NCI-H82 treated with DMSO at 0.1 percent for 48 hours (cell line): ENCODE results near the gene DUT.
A peak's percentile ranks its signal among the peaks of the same experiment; 100 is the strongest.
"Not testable (repeated sequence)": the region's sequence is repeated elsewhere in the genome, so short reads cannot be mapped to it uniquely, and the experiment has no call there.

Experiments
- DNase-seq: peaks from one replicate; lab custom pipeline; 2025; ENCODE audit not compliant: unreplicated experiment; lab: John Stamatoyannopoulos, UW

Gene DUT

DNA sequence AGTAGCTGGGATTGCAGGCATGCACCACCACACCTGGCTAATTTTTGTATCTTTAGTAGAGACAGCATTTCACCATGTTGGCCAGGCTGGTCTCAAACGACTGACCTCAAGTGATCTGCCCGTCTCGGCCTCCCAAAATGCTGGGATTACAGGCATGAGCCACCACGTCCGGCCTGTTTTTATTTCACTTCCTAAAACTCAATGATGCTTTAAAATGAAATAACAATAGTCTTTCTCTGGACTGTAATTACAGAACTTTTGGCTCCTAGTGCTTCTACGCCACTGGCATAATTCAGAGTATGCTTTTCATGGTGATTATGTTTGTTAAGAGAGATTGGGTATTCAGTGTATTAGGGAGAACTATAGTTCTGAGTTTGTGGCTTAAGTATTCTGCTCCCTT lies 5.0 kb upstream of the DUT start:
- not testable (repeated sequence) for DNase-seq

DNA sequence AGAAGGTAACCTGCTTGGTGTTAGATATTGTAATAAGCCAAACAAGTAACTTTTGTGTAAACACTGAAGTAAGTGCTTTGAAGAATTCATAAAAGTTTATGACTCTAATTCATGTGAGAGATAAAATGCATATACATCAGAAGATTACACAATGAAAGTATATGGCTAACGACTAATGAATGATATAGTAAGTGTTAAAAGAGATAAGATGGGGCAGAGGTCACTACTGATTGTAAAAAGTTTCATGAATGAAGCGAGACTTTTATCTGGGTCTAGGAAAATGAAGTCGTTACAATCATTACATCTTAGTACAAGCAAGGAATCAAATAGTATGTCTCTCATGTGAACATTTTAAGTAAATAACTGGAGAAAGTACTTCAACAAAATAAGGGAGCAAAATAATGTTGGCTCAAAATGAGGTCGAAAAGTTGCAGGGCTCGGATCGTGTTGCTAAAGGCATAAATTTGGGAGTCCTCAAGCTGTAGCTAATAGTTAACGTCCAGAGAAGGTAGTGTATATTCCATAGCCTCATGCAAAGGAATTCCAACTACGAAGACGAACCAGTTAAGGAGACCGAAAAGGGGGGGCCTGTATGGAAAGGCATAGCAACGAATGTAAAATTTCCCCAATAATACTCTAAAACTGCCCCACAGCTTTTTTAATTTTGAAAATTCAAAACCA lies 984 bp upstream of the DUT start:
- no peak for DNase-seq

DNA sequence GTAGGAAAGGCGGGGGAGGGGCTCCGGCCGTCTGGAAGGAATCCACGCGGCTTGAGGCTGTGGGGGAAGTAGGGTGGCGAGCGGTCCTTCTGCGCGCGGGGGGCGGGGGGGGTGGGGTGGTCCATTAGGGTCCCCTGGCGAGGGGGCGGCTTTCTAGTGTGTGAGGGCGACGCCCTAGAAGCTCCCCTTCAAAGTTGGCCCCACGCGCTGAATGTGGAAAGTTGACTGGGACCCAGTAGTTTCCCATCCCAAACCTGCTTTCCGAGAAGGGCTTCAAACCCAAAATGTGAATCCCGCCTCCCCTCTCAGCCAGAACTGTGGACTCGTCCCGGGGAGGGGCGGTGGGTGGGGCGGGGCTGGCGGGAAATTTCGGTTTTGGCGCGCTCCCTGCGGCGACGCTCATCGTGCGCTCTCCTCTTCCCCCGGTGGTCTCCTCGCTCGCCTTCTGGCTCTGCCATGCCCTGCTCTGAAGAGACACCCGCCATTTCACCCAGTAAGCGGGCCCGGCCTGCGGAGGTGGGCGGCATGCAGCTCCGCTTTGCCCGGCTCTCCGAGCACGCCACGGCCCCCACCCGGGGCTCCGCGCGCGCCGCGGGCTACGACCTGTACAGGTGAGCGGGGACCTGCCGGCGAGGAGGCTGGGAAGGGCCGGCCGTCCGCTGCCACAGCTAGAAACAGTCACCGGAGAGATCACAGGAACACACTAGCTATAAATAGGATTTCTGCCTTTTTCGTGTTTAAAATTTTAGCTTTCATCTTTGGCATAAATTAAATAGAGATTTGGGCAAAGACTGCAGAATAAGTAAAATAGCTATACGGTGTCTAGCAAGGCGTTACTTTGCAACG lies 790 bp downstream of the DUT start:
- DNase-seq = peak; percentile 58

DNA sequence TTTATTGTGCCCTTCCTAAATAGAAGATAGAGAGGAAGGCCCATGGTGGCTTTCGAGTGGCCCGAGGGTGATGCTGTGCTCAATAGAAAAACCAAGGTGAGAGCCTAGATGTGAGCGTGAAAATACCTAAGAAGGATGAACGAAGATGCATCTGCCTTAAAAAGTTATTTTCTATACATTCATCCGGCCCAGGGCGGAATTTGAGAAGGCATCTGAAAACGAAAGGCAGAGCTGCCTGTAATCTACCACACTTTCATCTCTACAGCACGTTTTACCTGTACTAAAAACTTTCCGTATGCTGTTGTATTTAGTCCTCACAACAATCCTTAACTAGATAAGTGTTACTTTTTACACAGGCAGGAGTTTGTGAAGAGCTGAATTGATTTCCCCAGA lies 1.4 kb downstream of the DUT start:
- peak; percentile 17 for DNase-seq

DNA sequence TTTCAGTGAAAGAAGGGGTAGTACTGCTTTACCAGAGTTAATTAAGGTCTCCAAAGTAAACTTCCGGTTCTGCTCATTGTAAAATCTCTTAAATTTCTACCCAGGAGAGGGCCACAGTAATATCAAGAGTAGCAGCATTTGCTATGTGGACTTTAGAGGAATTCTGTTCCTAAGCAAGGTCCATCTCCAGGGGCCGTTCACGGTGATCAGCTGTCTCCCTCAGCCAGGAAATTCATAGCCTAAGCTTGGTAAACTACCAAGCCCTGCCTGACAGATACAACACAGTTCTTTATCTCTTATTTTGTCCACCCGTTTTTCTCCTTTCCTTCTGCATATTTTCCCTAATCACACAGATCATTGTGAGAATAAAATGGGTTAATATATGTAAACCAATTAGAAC lies 2.3 kb downstream of the DUT start:
- no peak for DNase-seq

DNA sequence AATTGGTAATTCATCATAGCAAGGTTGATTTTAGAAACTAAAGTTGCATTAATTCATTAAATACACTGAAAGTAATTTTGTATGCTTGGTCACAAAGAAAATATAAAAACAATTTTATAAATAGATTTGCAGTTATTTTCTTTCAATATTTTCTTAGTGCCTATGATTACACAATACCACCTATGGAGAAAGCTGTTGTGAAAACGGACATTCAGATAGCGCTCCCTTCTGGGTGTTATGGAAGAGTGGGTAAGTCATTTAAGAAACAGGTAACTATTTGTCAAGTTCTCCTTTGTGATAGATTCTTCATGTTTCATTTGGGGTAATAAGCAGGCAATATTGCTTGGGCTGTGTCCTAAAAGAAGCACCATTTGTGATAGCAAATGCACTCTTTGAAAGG lies 3.0 kb downstream of the DUT start:
- no peak for DNase-seq

DNA sequence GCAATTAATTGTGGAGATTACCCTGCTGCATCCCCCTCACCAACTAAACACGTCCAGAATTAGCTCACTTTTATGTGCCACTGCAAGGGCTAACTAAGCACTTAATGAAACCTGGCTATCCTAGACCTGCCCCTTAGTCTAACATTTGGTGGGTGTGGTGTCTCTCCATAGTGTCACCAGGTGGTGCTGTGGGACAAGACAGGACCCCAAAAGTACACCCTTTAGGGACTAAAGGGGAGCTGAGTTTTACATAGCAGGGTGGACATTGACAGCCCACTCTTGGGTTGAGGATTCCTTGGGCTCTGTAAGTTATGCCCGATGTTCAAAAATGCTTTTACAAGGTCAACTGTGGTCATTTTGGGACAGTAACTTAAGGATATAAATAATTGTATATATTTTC lies 5.7 kb downstream of the DUT start:
- DNase-seq = no peak

DNA sequence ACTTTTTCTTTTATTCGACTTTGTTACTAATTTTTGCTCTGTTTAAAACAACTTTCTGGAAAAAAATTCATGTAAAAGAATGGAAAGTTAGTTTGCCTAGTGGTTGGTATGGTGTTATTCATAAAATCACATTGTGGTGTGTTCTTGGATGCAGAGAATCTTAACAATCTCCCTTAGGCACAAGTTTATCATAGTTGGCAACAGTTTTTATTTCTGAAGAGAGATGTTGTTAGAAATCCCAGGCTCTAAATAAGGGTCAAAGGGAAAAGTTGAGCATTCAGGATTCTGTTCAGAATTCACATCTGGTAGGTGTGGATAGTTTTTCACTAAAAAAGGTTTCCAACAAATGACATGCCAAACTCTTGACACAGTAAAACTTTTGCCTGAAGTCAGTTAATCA lies 6.4 kb downstream of the DUT start:
- no peak for DNase-seq

DNA sequence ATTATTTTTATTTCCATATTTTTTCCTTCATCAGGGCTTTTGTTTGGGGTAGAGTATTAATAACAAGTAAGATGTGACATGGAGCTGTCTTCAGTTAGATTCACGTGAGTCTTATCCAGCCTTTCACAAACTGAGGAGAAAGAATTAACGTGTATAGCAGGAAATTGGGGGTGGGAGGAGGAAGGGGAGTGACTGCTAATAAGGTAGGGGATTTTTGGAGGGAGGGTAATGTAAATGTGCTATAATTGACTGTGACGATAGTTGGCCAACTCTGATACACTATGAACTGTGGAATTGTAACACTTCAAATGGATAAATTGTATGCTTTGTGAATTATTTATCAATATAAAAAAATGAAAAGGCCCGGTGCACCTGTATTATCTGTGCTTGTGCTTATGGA lies 8.9 kb downstream of the DUT start:
- no peak for DNase-seq

DNA sequence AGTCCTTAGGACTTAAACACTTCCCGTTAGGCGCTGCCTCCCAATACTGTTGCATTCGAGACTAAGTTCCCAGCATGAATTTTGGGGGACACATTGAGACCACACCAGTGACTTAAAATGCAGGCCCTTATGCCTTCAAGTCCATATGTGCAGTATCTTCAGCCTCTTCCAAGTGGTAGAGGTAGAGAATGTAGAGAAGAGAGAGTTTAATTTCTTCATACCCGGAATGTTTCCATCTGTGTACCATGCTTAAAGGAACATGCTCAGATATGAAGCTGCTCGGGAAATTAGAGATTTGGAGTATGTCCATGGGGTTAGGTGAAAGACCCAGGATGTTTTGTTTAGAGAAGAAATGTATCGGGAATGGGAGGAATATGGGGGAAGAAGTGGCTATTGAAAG lies 12.6 kb downstream of the DUT start:
- no peak for DNase-seq

DNA sequence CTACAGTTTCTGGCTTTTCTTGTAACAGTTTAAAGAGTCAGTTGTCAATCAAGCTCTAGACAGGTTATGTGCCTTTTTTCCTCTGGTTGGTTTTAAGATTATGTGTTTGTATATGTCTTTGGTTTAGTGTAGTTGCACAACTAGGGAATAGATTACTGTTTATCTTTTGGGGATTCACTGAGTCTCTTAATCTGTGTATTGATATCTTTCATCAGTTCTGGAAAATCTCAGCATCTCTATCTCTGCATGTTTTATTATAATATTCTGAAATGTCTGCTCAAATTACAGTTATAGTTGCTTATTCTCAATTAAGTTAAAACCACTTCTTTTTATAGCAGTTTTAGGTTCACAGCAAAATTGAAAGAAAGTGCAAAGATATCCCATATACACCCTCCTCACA lies 14.3 kb downstream of the DUT start:
- no peak for DNase-seq

DNA sequence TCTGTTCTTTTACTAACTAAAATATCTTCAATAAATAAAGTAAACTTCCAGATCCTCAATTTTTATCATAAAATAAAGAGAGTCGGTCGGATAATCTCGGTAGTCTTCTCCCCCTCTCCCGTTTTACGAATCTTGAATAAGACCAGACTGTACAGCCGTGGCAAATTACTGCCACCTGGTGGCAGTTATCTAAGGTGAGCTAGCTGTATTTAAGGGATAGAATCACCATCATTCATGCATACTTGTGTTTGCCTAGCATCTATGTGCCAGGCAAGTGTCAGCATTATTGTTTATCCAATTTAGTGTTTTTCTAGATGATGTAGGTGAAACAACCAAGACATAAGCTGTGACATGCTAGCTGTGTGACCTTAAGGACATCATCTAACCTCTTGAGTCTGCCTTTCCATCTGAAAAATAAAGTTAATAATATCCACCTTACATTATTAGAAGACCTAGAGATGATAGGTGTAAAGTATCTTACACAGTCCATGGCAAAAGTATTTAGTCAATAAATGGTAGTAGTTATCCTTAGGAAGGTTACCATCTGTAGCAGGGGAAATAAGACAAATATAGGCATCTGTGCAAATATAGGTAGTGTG lies 21.3 kb downstream of the DUT start:
- DNase-seq = peak; percentile 67

DNA sequence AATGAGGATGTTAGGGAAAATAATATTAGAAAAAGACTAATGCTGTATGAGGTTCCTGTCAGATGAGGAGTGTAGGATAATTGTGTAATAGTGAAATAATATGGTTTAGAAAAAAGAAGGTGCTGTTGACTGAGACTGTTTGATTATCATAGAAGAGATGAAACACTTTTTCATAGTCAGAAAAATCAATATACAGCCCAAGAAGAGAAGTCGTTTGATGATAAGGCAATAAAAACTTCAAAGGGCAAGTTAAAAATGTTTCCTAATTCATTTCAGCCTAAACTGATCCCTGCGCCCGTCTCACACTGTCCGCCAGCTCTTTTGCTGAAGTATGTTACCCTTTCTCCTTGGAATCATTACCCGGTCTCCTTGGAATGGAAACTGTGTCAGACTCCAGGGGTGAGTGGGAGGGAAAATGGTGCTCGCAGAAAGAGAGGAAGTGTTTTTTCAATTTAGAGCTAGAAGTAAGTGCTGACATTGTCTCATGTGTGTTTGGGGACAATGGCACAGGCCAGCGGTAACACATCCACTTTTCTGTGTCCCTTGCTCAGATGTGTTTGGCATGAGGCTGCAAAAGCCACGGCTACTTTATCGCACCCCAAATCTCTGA lies 23.6 kb downstream of the DUT start:
- no peak for DNase-seq

DNA sequence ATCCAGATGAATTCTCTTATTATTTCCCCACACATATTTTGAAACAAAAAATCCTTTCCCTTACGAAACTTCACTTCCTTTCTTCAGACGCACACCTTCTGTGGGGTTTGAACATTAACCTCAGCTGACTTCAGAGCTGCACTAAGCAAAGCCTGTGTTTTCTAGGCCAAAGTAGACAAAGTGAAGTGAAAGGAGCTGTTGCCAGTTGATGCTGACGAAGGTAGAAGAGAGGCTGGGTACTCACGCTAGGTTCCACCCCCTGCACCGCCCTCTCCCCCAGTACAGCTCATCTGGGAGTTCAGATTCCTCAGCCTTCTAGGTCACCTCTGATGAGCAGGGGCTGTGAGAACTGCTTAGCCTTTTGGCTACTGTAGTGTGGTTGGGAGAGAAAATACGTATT lies 24.1 kb downstream of the DUT start:
- no peak for DNase-seq

DNA sequence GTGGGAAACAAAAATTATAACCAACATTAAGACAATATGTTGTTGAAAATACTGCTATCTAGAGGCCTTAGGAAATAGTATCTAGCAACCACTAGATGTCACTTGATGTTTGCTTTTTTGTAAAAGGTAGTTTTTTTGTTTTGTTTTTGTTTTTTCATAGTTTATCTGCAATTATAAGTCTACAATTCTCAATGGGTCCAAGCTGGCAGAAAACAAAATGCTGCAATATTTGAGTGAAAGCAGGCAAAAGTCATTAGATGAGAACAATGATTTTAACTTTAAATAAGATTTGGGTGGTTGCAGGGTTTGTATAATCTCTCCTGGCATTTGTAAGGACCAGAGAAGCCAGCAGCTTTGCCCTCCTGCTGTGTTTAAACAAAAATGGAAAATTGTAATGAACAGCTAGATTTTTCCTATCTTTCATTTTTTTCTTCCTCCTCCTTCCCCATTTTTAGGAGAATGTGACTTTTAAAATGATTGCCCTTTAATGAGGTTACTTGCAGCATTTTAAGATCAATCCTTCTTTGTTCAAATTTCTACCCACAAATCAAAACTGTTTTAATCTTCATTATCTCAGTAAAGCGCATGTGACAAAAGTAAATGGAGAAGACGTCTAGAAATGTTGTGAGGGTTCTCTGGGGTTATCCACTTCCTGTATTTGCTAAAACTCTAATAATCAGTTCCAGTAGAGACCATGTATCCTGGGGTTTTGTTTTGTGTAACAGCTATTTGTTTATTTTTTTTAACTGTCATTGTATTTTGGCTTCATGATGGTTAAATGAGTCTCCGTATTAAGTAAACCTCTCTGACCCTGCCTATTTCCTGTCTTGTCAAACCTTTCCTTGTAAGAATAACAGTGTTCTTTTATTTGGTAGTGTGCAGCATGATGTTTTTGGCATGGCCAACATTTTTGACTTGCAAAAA lies 27.3 kb downstream of the DUT start:
- peak; percentile 24 for DNase-seq

DNA sequence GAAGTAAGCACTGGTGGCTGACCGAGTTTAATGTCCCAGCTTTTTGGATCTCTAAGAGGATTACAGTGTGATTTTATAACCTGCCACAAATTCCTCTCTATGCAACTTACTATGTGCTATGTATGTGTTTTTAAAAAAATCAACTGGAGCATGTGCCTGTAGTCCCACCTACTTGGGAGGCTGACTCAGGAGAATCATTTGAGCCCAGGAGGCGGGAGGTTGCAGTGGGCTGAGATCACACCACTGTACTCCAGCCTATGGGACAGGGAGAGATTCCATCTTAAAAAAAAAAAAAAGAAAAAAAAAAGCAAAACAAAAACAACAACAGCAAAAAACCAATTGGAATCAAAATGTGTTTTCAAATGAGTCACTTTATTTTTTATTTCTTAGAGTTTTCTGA lies 29.6 kb downstream of the DUT start:
- DNase-seq = no peak

DNA sequence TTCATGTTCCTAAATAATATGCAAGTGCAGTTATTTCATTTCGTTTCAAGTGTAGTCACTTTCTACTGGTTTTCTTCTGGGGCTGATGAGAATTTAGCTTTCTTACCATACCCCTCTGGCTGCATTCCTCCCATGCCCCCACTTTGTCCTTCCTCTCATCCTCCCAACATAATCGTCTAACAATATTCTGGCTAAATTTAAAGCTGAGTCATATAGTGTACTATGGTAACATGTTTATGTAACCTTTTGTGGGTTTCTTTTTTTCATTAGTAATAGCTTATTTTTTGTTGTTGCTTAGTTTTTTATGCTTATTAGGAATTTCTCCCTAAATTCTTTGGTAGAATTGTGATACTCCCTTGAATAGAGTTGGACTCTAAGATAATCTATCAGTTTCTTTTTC lies 30.5 kb downstream of the DUT start:
- DNase-seq = no peak

DNA sequence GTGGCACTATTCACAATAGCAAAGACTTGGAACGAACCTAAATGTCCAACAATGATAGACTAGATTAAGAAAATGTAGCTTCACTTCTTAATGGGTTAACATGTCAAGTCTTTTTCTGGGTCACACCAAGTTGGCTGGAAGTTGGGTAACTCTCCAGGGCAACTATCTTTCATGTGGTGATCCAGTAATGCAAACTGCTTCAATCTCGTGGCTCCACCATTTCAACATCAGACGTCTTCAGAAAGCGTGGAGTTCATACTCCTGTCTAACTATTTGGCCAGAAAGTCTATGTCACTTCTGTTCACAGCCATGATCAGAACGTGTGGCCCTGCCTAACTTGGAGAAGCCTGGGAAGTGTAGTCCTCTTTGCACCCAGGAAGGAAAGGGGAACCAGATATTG lies 32.2 kb downstream of the DUT start:
- DNase-seq = no peak

DNA sequence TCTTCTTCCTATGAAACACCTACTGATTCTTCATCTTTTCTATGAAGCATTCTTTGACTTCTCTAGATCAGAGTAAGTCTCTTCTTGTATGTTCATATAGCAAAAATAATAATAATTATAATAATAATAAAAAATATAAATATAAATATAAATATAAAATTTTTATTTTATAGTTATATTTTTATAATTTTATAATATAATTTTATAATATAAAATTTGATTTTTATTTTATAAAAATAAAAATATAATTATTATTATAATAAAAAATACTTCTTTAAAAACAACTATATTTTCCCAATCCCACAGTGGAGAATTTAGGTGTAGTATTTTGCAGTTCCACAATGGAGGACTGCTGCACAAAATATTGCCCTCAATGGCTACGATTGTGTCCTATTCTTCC lies 34.3 kb downstream of the DUT start:
- DNase-seq = no peak

DNA sequence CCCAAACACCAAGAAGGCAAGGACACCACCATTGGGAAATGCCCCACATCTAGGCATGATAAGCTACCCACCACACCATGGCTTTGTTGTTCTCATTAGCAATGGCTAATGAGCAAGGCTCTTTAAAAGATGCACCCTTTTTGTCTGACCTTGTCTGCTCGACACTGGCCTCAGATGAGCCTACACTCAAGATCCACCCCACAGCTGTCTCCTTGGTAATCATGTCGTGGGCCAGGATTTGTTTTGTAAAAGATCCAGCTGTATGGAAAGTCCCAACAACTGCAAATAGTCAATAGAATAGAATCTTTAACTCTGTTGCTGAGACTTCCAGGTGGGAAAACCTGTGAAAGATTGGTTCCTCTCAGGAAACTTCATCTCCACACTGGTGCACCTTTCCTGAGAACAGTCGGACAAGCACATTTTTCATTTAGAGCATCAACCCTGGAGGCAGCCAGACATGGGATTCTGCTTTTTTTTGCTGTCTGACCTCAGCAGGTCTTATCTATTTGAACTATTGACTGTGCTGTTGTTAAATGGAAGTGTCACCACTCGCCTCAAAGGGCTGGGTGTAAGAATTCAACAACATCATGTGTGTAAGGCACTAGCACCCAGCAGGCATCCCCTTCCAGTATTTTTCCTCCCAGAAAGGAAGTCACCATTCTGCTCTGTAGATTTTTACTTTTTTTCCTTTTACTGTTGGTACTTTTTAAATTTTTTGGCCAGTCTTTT lies 35.5 kb downstream of the DUT start:
- no peak for DNase-seq
